Left ventricle myocardium inferior (tissue), 1 donor: ENCODE data around the gene AASDHPPT. TPM values are rescaled to one million over a fixed set of nuclear protein-coding genes. Genes with fewer than 3 reads are reported as not detected.

Experiments used
- DNase-seq: peaks from one replicate; pipeline ENCODE4 v3.0.0-alpha.2; 2020
- H3K27ac ChIP-seq: fragments of 200-600 bp; replicated peaks from 2 replicates; pipeline ENCODE4 v1.8.0; 2021
- H3K27me3 ChIP-seq: fragments of 200-600 bp; 2 replicates; pipeline ENCODE4 v1.8.0; 2021; ENCODE audit warnings: low read depth
- H3K36me3 ChIP-seq: fragments of 200-600 bp; 2 replicates; pipeline ENCODE4 v1.8.0; 2021
- H3K4me1 ChIP-seq: fragments of 200-600 bp; 2 replicates; pipeline ENCODE4 v1.8.0; 2021
- H3K4me3 ChIP-seq: fragments of 200-600 bp; 2 replicates; pipeline ENCODE4 v1.8.0; 2021; ENCODE audit warnings: mild to moderate bottlenecking, moderate library complexity
- H3K9me3 ChIP-seq: fragments of 200-600 bp; replicated peaks from 2 replicates; pipeline ENCODE4 v1.8.0; 2021
- CTCF ChIP-seq: fragments of 200-600 bp; IDR thresholded peaks from 2 replicates; pipeline ENCODE4 v1.8.0; 2021; ENCODE audit warnings: antibody characterized with exemption, mild to moderate bottlenecking, borderline replicate concordance
- intact Hi-C: fragments of 100-400 bp; cut with micrococcal nuclease; formaldehyde crosslinking; loops from one replicate; pipeline ENCODE4 v1.11.0; 2022
- total RNA-seq: library from RNA; stranded (reverse); fragmentation: NEBNext Ultra II Directional; extraction: Animal tissue kit (Norgen Biotek cat#: 25700); gene quantifications from one replicate; pipeline ENCODE4 v1.2.1, GENCODE V29; 2021
- donor health status: DM: no; HTN: yes; CAD: no; lungs with severe emphysema.

The AASDHPPT gene
- total RNA-seq, 1 donor from 2014 or later, result 31.1 TPM

DNA sequence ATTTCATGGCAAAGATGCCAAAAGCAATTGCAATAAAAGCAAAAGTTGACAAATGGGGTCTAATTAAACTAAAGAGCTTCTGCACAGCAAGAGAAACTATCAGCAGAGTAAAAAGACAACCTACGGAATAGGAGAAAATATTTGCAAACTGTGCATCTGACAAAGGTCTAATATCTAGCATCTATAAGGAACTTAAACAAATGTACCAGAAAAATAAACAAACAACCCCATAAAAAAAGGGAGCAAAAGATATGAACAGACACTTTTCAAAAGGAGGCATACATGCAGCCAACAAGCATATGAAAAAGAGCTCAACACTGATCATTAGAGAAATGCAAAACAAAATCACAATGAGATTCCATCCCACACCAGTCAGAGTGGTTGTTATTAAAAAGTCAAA, 60.3 kb downstream of the AASDHPPT start:
- intact Hi-C loops, result no loop called here
- Histone ChIP-seq H3K27me3 (no peaks in the 10 kb centered on the region), H3K27ac (no peak overlapping the region), H3K9me3 (no peaks in the 10 kb centered on the region), H3K4me1 (no peaks in the 10 kb centered on the region), H3K36me3 (no peaks in the 10 kb centered on the region), H3K4me3 (no peak overlapping the region)
- no peak for TF ChIP-seq CTCF
- no peak for DNase-seq

Other genes with a start within 250 kb of the AASDHPPT start
- 18.8 TPM for gene MSANTD4, start 55.4 kb upstream of the AASDHPPT start, total RNA-seq
- gene KBTBD3, start 315 bp upstream of the AASDHPPT start, total RNA-seq, result 13.8 TPM